Activated CD4-positive, CD25-positive, alpha-beta regulatory T cell (primary cell): ENCODE data around the gene STH.
"Not testable (repeated sequence)": the region's sequence is repeated elsewhere in the genome, so short reads cannot be mapped to it uniquely, and the experiment has no call there.

Experiments used
- DNase-seq, 4 experiments: peaks; one replicate each; lab custom pipeline; 2025; lab: John Stamatoyannopoulos, UW

Gene STH, protein sequence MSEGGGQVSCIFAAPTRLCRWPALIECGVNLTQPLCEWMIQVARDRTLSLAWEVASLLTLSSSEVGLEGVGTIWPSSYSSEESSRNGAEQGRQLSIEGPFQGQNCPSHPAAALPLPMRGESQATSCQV

DNA sequence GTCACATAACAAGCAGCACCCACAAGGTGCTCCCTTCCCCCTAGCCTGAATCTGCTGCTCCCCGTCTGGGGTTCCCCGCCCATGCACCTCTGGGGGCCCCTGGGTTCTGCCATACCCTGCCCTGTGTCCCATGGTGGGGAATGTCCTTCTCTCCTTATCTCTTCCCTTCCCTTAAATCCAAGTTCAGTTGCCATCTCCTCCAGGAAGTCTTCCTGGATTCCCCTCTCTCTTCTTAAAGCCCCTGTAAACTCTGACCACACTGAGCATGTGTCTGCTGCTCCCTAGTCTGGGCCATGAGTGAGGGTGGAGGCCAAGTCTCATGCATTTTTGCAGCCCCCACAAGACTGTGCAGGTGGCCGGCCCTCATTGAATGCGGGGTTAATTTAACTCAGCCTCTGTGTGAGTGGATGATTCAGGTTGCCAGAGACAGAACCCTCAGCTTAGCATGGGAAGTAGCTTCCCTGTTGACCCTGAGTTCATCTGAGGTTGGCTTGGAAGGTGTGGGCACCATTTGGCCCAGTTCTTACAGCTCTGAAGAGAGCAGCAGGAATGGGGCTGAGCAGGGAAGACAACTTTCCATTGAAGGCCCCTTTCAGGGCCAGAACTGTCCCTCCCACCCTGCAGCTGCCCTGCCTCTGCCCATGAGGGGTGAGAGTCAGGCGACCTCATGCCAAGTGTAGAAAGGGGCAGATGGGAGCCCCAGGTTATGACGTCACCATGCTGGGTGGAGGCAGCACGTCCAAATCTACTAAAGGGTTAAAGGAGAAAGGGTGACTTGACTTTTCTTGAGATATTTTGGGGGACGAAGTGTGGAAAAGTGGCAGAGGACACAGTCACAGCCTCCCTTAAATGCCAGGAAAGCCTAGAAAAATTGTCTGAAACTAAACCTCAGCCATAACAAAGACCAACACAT is at the start of gene STH:
Gene STH, plus strand, starts transcription at position 264 of the 913 bp plus-strand sequence. Its CDS starts 30 bp downstream, at position 294.
- no peak for DNase-seq

DNA sequence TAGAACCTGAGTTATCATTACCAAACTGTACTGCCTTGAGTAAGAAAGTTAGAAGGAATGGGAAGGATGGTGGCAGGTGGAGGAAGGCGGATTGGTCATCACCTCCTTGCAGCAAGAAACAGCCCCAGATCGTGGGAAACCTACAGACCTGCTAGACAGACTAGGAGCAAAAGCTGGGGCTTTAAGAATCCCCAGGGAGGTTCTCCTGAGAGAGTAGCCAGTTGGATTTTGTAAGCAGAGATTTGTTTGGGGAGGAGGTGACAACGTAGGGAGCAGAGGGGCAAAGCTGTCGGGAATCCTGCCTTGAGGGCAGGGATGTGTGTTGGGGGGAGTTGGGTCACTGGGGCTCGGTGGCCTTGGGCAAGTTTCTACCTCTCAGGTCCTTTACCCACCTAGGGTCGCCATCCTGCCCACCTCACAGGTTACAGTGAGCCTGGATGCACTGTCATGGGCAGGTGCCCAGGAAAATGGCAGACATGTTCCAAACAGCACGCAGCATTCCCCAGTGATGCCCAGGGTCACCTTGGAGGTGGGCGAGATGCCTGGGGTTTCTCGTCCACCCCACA is 49.2 kb upstream of the STH start:
- DNase-seq: no peak

DNA sequence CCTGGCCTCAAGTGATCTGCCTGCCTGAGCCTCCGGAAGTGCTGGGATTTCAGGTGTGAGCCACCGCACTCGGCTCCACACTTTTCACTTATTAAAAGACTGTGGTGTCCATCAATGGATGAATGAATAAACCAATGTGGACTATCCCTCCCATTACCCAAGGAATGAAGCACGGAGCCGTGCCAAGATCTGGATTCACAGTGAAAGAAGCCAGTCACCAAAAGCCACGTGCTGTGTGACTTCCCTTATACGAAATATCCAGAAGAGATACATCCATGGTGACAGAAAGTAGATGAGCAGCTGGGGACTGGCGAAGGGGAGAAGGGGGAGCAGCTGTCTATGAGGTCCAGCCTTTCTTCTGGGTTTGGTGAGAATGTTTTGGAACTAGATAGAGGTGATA is 48.2 kb upstream of the STH start:
- no peak for DNase-seq

DNA sequence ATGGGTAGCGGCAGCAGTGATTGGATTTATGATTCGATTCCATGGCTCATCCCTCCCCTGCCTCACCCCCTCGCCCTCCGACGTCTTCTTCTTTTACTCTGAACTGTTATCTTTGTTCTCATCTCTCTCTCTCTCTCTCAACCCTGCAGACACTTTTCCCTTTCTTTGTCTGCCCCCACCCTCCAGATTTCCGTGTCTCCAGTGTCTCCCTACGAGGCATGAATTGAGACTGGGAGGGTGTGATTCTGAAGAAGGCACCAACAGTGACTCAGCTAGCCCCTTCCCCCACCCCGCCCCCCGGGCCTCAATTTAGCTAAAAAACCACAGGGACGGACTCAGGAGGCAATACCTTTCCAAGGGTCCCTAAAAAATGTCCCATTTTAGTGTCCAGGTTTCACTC is 47.6 kb upstream of the STH start:
- no peak for DNase-seq

DNA sequence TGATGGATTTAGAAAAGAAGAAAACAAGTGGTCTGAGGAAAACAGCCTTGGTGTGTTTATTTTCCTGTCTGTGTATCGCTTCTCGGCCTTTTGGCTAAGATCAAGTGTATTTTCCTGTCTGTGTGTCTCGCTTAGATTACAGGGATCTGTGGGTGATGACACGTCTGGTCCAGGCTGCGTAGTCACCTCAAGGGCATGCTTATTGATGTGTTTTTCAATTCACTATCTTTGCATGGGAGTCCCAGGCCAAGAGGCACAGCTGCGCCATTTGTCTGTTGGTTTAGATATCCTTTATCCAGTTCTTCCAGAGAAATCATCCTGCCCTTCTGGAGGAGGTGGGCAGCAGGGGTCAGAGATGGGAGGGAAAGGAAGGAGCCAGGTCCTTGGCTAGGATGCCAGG is 47.1 kb upstream of the STH start:
- no peak for DNase-seq

DNA sequence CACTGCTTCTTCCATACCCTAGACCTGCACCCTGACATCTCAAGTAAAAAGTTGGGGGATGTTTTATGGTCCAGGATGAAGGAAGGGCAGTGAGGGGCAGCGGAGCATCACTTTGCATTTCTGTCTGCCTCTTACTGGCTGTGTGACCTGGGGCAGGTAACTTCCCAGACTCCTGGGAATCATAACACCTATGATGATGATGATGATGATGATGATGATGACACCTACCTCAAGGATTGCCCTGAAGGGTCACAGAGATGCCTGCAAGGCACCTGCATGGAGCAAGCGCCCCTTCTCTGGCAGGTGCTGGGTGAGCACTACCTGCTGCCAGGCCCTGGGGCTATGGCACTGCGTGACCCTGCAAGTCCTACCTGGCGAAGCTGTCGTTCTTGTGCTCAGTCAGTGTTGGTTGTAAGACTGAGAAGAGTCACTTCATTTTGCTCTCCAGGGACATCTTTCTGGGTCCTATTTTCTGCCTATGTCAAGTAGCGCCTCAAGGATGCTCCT is 46.2 kb upstream of the STH start:
- no peak for DNase-seq

DNA sequence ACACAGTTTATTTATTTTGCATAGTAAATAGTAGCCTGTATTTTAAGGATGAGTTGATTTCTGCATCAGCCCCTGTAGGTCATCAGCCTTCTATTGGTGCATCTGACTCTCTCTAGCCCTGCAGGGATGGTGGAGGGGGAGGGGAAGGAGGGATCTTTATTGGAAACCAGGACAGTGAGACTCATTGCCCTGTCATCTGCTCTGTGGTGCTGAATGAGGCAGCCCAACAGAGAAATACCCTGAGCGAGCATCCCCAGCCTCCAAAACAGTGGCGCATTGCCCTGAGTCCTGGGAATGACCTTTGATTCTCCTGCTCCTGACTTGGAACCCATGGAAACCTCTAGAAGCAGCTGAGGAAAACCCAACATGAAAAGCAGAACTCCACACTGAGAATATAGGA is 45.5 kb upstream of the STH start:
- no peak for DNase-seq

DNA sequence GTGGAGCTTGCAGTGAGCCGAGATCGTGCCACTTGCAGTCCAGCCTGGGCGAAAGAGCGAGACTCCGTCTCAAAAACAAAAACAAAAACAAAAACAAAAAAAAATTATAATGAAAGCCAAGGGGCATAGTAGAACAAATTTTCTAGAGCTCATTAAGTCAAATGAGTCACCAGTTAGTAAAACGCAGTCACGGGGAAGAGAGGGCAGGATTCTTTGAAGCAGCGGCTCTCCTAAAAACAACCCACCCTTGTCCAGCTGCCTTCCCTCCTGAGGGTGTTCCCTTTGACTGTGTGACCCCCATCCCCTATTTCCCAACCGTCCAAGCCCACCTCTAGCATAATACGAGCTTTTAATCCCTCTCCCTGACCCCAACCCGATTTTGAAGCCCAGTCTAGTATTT is 44.1 kb upstream of the STH start:
- no peak for DNase-seq

DNA sequence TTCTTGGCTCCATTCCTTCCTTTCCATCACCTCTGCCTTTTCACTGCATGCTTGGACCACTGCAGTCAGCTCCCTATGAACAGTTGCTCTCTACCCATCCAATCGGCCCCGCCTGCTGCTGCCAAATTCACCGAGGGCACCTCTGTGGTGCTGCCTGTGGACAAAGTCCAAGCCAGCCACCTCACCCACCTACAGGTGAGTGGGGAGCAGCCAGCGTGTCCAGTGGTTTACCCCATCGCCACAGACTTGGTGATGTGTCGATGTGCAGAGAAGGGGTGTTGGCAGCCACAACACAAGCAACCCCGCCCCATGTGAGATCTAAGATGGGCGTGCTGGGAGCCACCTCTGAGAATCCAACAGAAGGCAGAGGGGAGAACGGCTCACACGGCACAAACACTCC is 43.7 kb upstream of the STH start:
- no peak for DNase-seq

DNA sequence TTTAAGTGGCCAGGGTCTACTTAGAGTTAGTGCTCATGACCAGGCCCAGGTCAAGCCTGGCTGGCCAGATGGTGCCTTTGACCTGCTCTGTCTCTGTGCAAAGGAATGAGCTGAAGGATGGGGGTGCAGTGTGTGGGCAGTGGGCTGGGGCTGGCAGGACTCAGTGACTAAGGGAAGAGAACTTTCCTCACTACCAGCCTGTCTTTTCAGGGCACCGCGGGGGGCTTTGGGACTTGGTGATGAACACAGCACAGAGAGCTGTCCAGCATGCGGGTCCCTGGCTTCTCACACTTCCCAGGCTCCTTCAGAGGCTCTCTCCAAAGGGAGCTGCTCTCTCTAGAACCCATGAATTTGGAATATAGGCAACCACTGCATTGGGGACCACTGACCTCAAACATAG is 43.0 kb upstream of the STH start:
- DNase-seq: no peak

DNA sequence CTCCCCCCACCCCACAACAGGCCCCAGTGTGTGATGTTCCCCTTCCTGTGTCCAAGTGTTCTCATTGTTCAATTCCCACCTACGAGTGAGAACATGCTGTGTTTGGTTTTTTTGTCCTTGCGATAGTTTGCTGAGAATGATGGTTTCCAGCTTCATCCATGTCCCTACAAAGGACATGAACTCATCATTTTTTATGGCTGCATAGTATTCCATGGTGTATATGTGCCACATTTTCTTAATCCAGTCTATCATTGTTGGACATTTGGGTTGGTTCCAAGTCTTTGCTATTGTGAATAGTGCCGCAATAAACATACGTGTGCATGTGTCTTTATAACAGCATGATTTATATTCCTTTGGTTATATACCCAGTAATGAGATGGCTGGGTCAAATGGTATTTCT is 42.3 kb upstream of the STH start:
- not testable (repeated sequence) for DNase-seq

DNA sequence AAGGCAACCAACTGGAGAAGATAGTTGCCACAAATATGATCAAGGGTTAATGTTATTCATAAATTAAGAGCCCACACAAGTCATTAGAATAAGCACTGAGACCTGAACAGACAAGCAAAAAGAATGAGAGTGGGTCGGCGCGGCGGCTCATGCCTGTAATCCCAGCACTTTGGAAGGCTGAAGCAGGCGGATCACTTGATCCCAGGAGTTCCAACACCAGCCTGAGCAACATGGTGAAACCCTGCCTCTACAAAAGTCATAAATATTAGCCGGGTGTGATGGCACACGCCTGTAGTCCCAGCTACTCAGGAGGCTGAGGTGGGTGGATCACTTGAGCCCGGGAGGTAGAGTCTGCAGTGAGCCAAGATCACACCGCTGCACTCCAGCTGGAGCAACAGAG is 40.7 kb upstream of the STH start:
- DNase-seq: no peak

DNA sequence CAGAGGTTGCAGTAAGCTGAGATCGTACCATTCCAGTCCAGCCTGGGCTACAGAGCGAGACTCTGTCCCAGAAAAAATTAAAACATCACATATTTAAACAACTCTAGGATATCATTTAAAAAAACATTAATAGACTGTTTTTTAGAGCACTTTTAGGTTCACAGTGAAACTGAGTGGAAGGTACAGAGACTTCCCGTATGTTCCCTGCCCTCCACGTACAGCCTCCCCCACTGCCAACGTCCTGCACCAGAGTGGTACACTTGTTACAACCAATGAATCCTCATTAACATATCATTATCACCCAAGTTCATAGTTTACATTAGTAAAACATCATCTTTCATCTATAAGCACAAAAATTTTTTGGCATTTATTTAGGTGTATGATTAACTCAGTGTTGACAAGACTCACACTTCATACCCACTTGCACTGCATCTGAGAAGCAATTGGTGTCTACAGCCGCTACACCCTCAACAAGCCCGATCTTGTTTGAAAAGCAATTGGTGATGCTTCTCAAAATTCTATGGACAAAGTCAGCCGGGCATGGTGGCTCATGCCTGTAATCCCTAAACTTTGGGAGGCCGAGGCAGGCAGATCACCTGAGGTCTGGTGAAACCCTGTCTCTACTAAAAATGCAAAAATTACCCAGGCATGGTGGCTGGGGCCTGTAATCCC is 39.9 kb upstream of the STH start:
- DNase-seq: no peak

DNA sequence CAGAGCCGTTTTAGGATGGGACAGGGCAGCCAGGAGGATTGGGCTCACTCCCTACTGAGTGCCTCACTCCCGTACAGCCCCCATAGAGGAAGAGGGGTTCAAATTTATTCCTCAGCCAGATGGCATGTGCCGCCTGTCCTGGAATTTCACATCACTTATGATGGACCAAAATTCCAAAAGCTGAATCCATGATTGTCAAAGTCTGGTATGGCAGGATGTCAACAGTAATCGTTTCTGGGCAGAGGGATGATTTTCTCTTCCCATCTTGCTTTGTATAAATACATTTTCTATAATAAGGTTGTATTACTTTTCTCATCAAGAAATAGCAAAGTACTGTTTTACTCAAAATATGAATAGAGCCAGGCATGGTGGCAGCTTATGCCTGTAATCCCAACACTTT is 38.7 kb upstream of the STH start:
- DNase-seq: no peak

DNA sequence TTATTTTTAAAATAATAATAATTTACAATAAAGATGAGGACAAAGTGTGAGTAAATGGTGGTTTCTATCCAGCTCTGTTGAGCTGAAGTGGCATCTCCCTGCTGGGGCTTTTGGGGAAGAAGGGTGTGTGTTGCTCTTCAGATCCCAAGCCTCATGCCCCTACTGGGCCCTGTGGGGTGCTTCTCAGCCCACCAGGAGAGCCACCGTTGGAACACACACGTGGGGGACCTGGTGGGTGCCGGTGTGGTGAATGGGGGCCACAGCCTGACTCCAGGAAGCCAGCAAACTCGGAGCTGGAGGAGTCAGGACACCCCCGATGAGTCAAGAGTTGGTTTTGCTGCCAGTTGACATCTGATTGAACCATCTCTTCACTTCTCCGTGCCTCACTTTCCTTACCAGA is 37.8 kb upstream of the STH start:
- DNase-seq: no peak

DNA sequence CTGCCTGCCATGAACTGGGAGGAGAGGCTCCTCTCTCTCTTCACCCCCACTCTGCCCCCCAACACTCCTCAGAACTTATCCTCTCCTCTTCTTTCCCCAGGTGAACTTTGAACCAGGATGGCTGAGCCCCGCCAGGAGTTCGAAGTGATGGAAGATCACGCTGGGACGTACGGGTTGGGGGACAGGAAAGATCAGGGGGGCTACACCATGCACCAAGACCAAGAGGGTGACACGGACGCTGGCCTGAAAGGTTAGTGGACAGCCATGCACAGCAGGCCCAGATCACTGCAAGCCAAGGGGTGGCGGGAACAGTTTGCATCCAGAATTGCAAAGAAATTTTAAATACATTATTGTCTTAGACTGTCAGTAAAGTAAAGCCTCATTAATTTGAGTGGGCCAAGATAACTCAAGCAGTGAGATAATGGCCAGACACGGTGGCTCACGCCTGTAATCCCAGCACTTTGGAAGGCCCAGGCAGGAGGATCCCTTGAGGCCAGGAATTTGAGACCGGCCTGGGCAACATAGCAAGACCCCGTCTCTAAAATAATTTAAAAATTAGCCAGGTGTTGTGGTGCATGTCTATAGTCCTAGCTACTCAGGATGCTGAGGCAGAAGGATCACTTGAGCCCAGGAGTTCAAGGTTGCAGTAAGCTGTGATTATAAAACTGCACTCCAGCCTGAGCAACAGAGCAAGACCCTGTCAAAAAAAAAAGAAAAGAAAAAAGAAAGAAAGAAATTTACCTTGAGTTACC is 36.7 kb upstream of the STH start:
- DNase-seq: no peak

DNA sequence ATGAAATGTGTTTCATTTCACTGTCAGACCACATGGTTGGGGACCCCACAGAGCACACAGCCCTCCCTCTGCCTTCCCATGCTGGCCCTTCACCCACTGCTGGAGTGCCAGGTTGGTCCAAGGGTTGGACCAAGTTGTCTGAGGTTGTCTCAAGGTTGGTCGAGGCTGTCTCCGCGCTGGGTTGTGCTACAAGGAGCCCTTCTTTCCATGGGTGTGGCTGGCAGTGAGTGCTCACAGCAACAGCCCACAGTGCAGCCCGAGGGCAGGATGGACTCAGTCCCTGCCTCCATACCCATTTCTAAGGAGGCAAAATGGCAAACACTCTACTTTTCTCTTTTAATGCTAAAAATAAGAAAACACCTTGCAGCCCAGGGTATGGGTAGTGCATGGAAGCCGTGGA is 35.8 kb upstream of the STH start:
- no peak for DNase-seq

DNA sequence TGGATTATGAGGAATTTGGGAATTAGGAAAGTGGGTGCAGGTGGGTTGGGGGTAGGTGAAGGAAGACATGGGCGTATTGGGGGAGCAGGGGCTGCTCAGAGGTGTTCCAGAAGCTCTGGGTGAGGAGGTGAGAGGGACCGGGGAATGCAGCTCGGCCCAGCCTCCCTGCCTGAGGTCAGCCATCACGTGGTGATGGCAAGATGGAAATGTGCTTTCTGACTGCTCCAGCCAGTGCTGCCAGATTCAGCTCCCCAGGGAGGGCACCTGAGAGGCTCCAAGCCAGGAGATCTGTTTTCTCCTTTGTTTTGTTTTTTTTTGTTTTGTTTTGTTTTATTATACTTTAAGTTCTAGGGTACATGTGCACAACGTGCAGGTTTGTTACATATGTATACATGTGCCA is 35.2 kb upstream of the STH start:
- DNase-seq: no peak

DNA sequence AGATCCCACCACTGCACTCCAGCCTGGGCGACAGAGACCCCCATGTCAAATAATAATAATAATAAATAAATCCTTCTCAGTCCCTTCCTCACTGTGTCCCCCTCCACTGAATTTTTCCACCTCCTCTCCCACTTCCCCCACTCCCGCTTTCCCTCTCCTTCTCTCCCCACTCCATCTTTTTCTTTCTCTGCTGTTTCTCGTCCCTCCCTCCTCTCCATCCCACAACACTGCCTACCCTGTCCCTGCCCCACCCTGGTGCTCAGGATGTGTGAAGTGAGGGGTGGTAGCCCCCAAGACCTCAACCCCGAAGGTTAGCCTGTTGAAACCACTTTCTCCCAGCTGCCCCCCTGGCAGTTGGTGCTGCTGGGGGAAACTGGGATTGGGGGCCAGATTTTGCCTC is 34.4 kb upstream of the STH start:
- no peak for DNase-seq

DNA sequence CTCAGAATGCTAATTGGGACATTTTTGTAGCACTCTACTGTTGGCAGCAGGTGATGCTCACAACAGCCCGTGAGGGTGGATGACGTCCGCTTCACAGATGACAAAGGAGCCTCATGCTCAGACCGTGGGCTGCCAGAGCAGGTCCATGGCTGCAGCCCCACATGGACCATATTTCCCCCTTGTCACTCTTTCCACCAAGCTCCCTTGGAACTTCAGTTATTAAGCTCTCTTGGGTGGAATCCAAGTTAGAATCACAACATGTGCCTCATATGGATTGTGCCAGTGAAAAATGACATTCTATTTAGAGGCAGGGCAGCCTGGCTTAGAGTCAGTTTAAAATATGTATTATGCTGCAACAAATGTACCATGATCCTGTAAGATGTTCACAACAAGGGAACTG is 33.2 kb upstream of the STH start:
- no peak for DNase-seq

DNA sequence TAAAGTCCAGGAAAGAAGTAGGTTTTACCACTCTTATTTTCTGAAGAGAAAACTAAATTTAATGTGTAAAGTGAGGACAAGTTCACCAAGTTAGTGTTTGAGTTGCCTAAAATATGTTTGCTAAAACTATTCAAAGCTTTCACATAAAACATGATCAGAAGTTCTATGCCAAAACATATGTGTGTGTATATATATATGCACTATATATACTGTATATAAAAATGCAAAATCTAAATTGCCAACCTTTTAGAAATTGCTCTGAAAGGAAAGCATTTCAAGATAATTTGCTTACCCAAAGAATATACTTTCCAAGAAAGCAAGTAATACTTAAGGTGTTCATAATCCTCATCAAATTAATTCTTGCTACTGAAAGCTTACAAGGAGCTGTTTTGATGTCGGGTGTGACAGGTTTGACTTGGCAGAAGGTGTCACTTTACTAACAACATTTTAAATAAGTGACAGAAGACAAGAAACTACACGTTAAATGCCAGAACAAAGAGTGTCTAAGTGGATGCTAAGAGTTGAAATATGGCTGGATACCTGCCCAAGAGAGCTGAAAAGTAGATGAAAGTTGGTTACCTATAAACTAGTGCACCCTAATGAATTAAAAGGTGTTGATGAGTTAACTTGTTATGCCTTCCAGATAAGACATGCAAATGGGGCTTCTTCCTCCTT is 32.3 kb upstream of the STH start:
- no peak for DNase-seq
